BJ (cell line): ENCODE data around the gene DEUP1. TPM values are rescaled to one million over a fixed set of nuclear protein-coding genes. Genes with fewer than 3 reads are reported as not detected.

Experiments
- CTCF ChIA-PET: fragments of 350-600 bp; formaldehyde crosslinking; extraction: SDS; loops from one replicate; lab custom pipeline; 2021; ENCODE audit warnings: antibody characterized with exemption, inconsistent platforms; lab: Yijun Ruan, JAX
- POLR2A ChIA-PET: fragments of 300-600 bp; sonication (Branson Sonifier 250); formaldehyde crosslinking; extraction: SDS; loops from one replicate; lab custom pipeline; 2021; ENCODE audit warnings: antibody characterized with exemption; lab: Charles Lee
- DNase-seq: peaks from one replicate; pipeline ENCODE4 v3.0.0-alpha.2; 2011; ENCODE audit warnings: low read depth
- H3K27me3 ChIP-seq: 2 replicates; pipeline ENCODE4 v1.6.0; 2011; ENCODE audit warnings: low read length; ENCODE audit not compliant: control insufficient read depth, insufficient read depth
- H3K36me3 ChIP-seq: 2 replicates; pipeline ENCODE4 v1.5.1; 2011; ENCODE audit warnings: low read length; ENCODE audit not compliant: control insufficient read depth, insufficient read depth
- H3K4me3 ChIP-seq: 2 replicates; pipeline ENCODE4 v1.5.1; 2011; ENCODE audit warnings: low read depth, mild to moderate bottlenecking, control low read depth, low read length
- CTCF ChIP-seq: IDR thresholded peaks from 2 replicates; pipeline ENCODE4 v1.5.1; 2011; ENCODE audit warnings: low read depth, mild to moderate bottlenecking, control low read depth, inconsistent platforms, low read length, moderate library complexity; ENCODE audit not compliant: insufficient read depth
- polyA plus RNA-seq: library from polyadenylated mRNA; depleted of rRNA; stranded (reverse); fragments of >200 nt; gene quantifications from 2 replicates; pipeline ENCODE4 v1.2.3, GENCODE V29; 2011

DEUP1 gene
- polyA plus RNA-seq, 1 experiment, result not detected

DNA sequence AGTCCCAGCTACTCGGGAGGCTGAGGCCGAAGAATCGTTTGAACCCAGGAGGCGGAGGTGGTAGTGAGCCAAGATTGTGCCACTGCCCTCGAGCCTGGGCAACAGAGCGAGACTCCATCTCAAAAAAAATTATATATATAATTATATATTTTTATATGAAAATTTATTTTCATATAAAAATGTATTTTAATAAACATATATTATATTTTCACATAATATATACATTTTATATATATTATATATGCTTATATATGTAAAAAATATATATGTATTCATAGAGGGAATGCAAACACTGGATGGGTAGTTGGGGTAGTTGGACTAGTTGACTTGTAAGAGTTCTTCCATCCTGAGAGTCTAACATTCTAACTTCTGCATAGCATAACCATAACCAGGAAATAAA is 20.3 kb downstream of the DEUP1 start:
- H3K27me3 ChIP-seq, result no peaks in the 10 kb centered on the region
- CTCF ChIA-PET, result no interaction called here
- no peak overlapping the region for H3K4me3 ChIP-seq
- no peaks in the 10 kb centered on the region for H3K36me3 ChIP-seq
- POLR2A ChIA-PET, result no interaction called here
- no peak for DNase-seq
- TF ChIP-seq CTCF, result no peak

DNA sequence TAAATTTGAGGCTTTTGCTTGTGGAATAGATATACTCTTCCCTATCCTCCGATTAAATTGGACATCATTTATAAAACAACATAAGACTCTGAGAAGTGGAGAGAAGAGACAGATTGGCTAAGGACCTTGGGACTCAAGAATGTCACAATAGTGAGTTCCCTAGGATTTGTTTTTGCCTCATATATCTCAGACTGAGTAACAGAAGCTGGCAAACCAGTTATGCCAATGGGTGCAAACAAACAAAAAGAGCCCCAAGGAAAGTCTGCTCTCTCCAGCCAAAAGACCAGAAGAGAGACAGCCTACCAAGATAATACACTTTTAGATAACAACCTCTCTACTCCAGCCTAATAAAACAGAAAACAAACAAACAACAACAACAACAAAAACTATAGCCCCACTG is 28.9 kb downstream of the DEUP1 start:
- POLR2A ChIA-PET, result no interaction called here
- TF ChIP-seq CTCF, result no peak
- CTCF ChIA-PET, result no interaction called here

GRCh38 chr11:93361435-93361834 is 30.9 kb downstream of the DEUP1 start:
- no peak for TF ChIP-seq CTCF
- POLR2A ChIA-PET, result no interaction called here
- Histone ChIP-seq H3K27me3 (no peaks in the 10 kb centered on the region), H3K4me3 (no peak overlapping the region), H3K36me3 (no peaks in the 10 kb centered on the region)
- no peak for DNase-seq
- CTCF ChIA-PET, result no interaction called here

More for the DNA sequence above, 28.9 kb downstream of the DEUP1 start:
- H3K36me3 ChIP-seq, result no peaks in the 10 kb centered on the region
- H3K27me3 ChIP-seq, result no peaks in the 10 kb centered on the region
- no peak for DNase-seq
- H3K4me3 ChIP-seq, result no peak overlapping the region

GRCh38 chr11:93368022-93368421 is 37.5 kb downstream of the DEUP1 start:
- no peak for DNase-seq
- Histone ChIP-seq H3K36me3 (no peaks in the 10 kb centered on the region), H3K4me3 (no peak overlapping the region), H3K27me3 (no peaks in the 10 kb centered on the region)
- ChIA-PET POLR2A (no interaction called here), CTCF (no interaction called here)
- TF ChIP-seq CTCF, result no peak

DNA sequence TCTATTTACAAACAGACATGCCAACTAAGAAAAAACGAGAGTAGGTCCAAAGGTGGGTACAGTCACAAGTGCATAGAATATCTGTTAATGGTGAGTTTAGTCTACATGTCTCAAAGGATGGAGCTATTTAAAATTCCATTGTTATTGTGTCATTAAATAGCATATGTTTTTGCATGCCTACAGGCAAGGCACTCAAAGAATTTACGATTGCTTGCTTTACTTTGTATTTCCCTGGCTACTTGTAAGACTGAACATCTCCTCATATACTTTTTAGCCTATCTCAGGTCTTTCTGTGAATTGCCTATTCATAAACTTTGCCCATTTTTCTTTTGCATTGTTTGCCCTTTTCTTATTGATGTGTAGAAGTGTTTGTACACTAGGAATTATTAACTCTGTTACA is 39.7 kb downstream of the DEUP1 start:
- CTCF ChIA-PET, result no interaction called here
- TF ChIP-seq CTCF, result no peak
- peak; percentile 21 for DNase-seq
- H3K27me3 ChIP-seq, result no peaks in the 10 kb centered on the region
- H3K4me3 ChIP-seq, result no peak overlapping the region
- H3K36me3 ChIP-seq, result no peaks in the 10 kb centered on the region
- POLR2A ChIA-PET, result no interaction called here
